Measurements from ENCODE around the gene MKX. TPM values are rescaled to one million over a fixed set of nuclear protein-coding genes. Genes with fewer than 3 reads are reported as not detected.

MKX gene
- total RNA-seq, 4 donors from 2014 or later, result 19.2 to 35.5 (median 23.7) TPM

- no peak for DNase-seq (ENCODE audit: extremely low spot score)
- no peak overlapping the region for H3K27ac ChIP-seq (replicated peaks in 1 of 4)
- peaks cover 11 to 58% (median 39%) of the 10 kb centered on the region in 4 donors for H3K4me1 ChIP-seq
- H3K4me3 ChIP-seq, result no peak overlapping the region
- H3K27me3 ChIP-seq, result no peaks in the 10 kb centered on the region
- no peaks in the 10 kb centered on the region for H3K9me3 ChIP-seq
- intact Hi-C loops (cut with DNase I), result no loop called here
- WGBS, result 74% methylated on average over 3 of the region's 3 CpGs
- no peak for TF ChIP-seq CTCF (IDR thresholded peaks at IDR 0.05)
- no peak for TF ChIP-seq POLR2AphosphoS5 (IDR thresholded peaks at IDR 0.05)
- TF ChIP-seq EP300 (IDR thresholded peaks at IDR 0.05), result no peak
- TF ChIP-seq POLR2A (IDR thresholded peaks at IDR 0.05; ENCODE audit: low read depth), result no peak
- no peaks in the 10 kb centered on the region for H3K36me3 ChIP-seq
These were observed 27.8 kb downstream of the MKX start for GRCh38 chr10:27717861-27718260.

- no peaks in the 10 kb centered on the region for H3K9me3 ChIP-seq
- H3K27me3 ChIP-seq, result no peaks in the 10 kb centered on the region
- no peaks in the 10 kb centered on the region for H3K36me3 ChIP-seq
- peaks cover 11 to 53% (median 36%) of the 10 kb centered on the region in 4 donors for H3K4me1 ChIP-seq
- intact Hi-C loops (cut with DNase I), result no loop called here
- DNase-seq (ENCODE audit: extremely low spot score), result no peak
- no peak overlapping the region for H3K4me3 ChIP-seq
- WGBS, result 78% methylated on average over 3 of the region's 3 CpGs
- H3K27ac ChIP-seq (replicated peaks in 1 of 4), result no peak overlapping the region
- TF ChIP-seq POLR2AphosphoS5 (IDR thresholded peaks at IDR 0.05) (no peak), CTCF (IDR thresholded peaks at IDR 0.05) (no peak), EP300 (IDR thresholded peaks at IDR 0.05) (no peak), POLR2A (IDR thresholded peaks at IDR 0.05; ENCODE audit: low read depth) (no peak)
These were observed 28.4 kb downstream of the MKX start for GRCh38 chr10:27717224-27717623.

- TF ChIP-seq POLR2AphosphoS5 (IDR thresholded peaks at IDR 0.05) (no peak), CTCF (IDR thresholded peaks at IDR 0.05) (no peak), EP300 (IDR thresholded peaks at IDR 0.05) (no peak), POLR2A (IDR thresholded peaks at IDR 0.05; ENCODE audit: low read depth) (no peak)
- H3K4me1 ChIP-seq, result peaks cover 11 to 48% (median 33%) of the 10 kb centered on the region in 4 donors
- no peak for DNase-seq (ENCODE audit: extremely low spot score)
- no peak overlapping the region for H3K27ac ChIP-seq (replicated peaks in 1 of 4)
- no peaks in the 10 kb centered on the region for H3K36me3 ChIP-seq
- intact Hi-C loops (cut with DNase I), result no loop called here
- H3K27me3 ChIP-seq, result no peaks in the 10 kb centered on the region
- WGBS, result 66% methylated on average over 5 of the region's 5 CpGs
- no peaks in the 10 kb centered on the region for H3K9me3 ChIP-seq
- no peak overlapping the region for H3K4me3 ChIP-seq
These were observed 29.1 kb downstream of the MKX start for GRCh38 chr10:27716521-27716920.

GRCh38 chr10:27715505-27715904 is 30.1 kb downstream of the MKX start:
- 86% methylated on average over 3 of the region's 3 CpGs for WGBS
- H3K27ac ChIP-seq (replicated peaks in 1 of 4), result peak overlapping the region; percentile 22 to 47 (median 41)
- no peaks in the 10 kb centered on the region for H3K9me3 ChIP-seq
- no peaks in the 10 kb centered on the region for H3K36me3 ChIP-seq
- intact Hi-C loops (cut with DNase I), result no loop called here
- TF ChIP-seq EP300 (IDR thresholded peaks at IDR 0.05), result no peak
- TF ChIP-seq POLR2A (IDR thresholded peaks at IDR 0.05; ENCODE audit: low read depth), result no peak
- TF ChIP-seq POLR2AphosphoS5 (IDR thresholded peaks at IDR 0.05), result no peak
- TF ChIP-seq CTCF (IDR thresholded peaks at IDR 0.05), result no peak
- no peak for DNase-seq (ENCODE audit: extremely low spot score)
- H3K4me1 ChIP-seq, result peaks cover 11 to 53% (median 33%) of the 10 kb centered on the region in 4 donors
- no peaks in the 10 kb centered on the region for H3K27me3 ChIP-seq
- no peak overlapping the region for H3K4me3 ChIP-seq

- Histone ChIP-seq H3K4me1 (peaks cover 11 to 59% (median 33%) of the 10 kb centered on the region in 4 donors), H3K27me3 (no peaks in the 10 kb centered on the region), H3K27ac (replicated peaks in 1 of 4) (peak overlapping the region; percentile 37 to 47 (median 45)), H3K9me3 (no peaks in the 10 kb centered on the region), H3K36me3 (no peaks in the 10 kb centered on the region), H3K4me3 (peak overlapping the region in 2 of 4 donors; percentile 26 to 34)
- WGBS, result 60% methylated on average over 4 of the region's 4 CpGs
- no peak for DNase-seq (ENCODE audit: extremely low spot score)
- no peak for TF ChIP-seq POLR2AphosphoS5 (IDR thresholded peaks at IDR 0.05)
- TF ChIP-seq CTCF (IDR thresholded peaks at IDR 0.05), result no peak
- TF ChIP-seq POLR2A (IDR thresholded peaks at IDR 0.05; ENCODE audit: low read depth), result no peak
- TF ChIP-seq EP300 (IDR thresholded peaks at IDR 0.05), result no peak
- intact Hi-C loops (cut with DNase I), result no loop called here
These were observed 31.3 kb downstream of the MKX start for GRCh38 chr10:27714349-27714748.

Data from esophagus muscularis mucosa (tissue), 4 donors.